ENCODE results near the gene PFDN4. TPM values are rescaled to one million over a fixed set of nuclear protein-coding genes. Genes with fewer than 3 reads are reported as not detected.
"Not testable (repeated sequence)": the region's sequence is repeated elsewhere in the genome, so short reads cannot be mapped to it uniquely, and the experiment has no call there.

PFDN4 gene
- polyA plus RNA-seq, 1 of the 3 experiments (the other 2 are of a cell fraction) = 44.0 TPM

- H3K4me3 ChIP-seq (ENCODE audit: low read depth in 2 of 2, low read length in 1 of 2); H3K4me1 ChIP-seq (ENCODE audit: control insufficient read depth in 1 of 2, insufficient read depth in 2 of 2, low read depth in 1 of 2, low read length in 1 of 2); H4K20me1 ChIP-seq (ENCODE audit: insufficient read depth); H3K9me2 ChIP-seq; H3K9ac ChIP-seq; POLR2A ChIA-PET; DNase-seq; H3K9me3 ChIP-seq; H3K36me3 ChIP-seq (replicated peaks in 1 of 2; ENCODE audit: control insufficient read depth in 1 of 2, insufficient read depth in 2 of 2, low read length in 1 of 2); H3K4me2 ChIP-seq; H3K27me3 ChIP-seq (ENCODE audit: insufficient read depth); H3K79me2 ChIP-seq (ENCODE audit: insufficient read depth); H2AFZ ChIP-seq (ENCODE audit: low read depth); H3F3A ChIP-seq (replicated peaks; ENCODE audit: insufficient read depth); H3K27ac ChIP-seq (ENCODE audit: low read depth in 2 of 2, low read length in 1 of 2): not testable (repeated sequence)
- 60% methylated on average over 4 of the region's 4 CpGs for WGBS (ENCODE audit: low lambda C conversion rate)
- CTCF ChIA-PET = interaction anchor here (1.3 kb wide), 1 partner anchor 41 kb away, joined by 3 read pairs; the partner anchor contains the start of gene PFDN4
Observed at GRCh38 chr20:54248705-54249104, 40.8 kb downstream of the PFDN4 start.

- Histone ChIP-seq H3K27me3 (ENCODE audit: insufficient read depth) (no peaks in the 10 kb centered on the region), H2AFZ (ENCODE audit: low read depth) (peak overlapping the region; percentile 64; the same call in 1 of the 2 replicates), H3K9me3 (no peaks in the 10 kb centered on the region), H3K9me2 (no peaks in the 10 kb centered on the region), H3K79me2 (ENCODE audit: insufficient read depth) (no peaks in the 10 kb centered on the region), H3K4me2 (no peak overlapping the region), H3F3A (replicated peaks; ENCODE audit: insufficient read depth) (peaks cover 28% of the 10 kb centered on the region), H3K4me3 (ENCODE audit: low read depth in 2 of 2, low read length in 1 of 2) (no peak overlapping the region), H3K4me1 (ENCODE audit: control insufficient read depth in 1 of 2, insufficient read depth in 2 of 2, low read depth in 1 of 2, low read length in 1 of 2) (peaks cover 0 to 8% of the 10 kb centered on the region in 2 experiments; a peak in 2 of 4 replicates), H4K20me1 (ENCODE audit: insufficient read depth) (no peaks in the 10 kb centered on the region), H3K36me3 (replicated peaks in 1 of 2; ENCODE audit: control insufficient read depth in 1 of 2, insufficient read depth in 2 of 2, low read length in 1 of 2) (no peaks in the 10 kb centered on the region), H3K9ac (no peak overlapping the region), H3K27ac (ENCODE audit: low read depth in 2 of 2, low read length in 1 of 2) (no peak overlapping the region)
- DNase-seq = no peak
- ChIA-PET CTCF (no interaction called here), POLR2A (no interaction called here)
- 40% methylated on average over 3 of the region's 10 CpGs for WGBS (ENCODE audit: low lambda C conversion rate)
- TF ChIP-seq GATA2 (CRISPR knock-in tag; IDR thresholded peaks at IDR 0.05) (no peak), CTCF (IDR thresholded peaks at IDR 0.05) (no peak), TCF12 (IDR thresholded peaks at IDR 0.05) (no peak), EP300 (IDR thresholded peaks at IDR 0.05; ENCODE audit: borderline replicate concordance in 1 of 2, low read depth in 1 of 2, low read length in 1 of 2) (no peak)
Observed at GRCh38 chr20:54250691-54251090, 42.8 kb downstream of the PFDN4 start.

- Histone ChIP-seq H3K4me2 (no peak overlapping the region), H3K79me2 (ENCODE audit: insufficient read depth) (no peaks in the 10 kb centered on the region), H3F3A (replicated peaks; ENCODE audit: insufficient read depth) (peaks cover 32% of the 10 kb centered on the region), H2AFZ (ENCODE audit: low read depth) (peak overlapping the region; percentile 64; the same call in 1 of the 2 replicates), H4K20me1 (ENCODE audit: insufficient read depth) (no peaks in the 10 kb centered on the region), H3K4me3 (ENCODE audit: low read depth in 2 of 2, low read length in 1 of 2) (no peak overlapping the region), H3K4me1 (ENCODE audit: control insufficient read depth in 1 of 2, insufficient read depth in 2 of 2, low read depth in 1 of 2, low read length in 1 of 2) (peaks cover 0 to 12% of the 10 kb centered on the region in 2 experiments; a peak in 2 of 4 replicates), H3K9me3 (no peaks in the 10 kb centered on the region), H3K27ac (ENCODE audit: low read depth in 2 of 2, low read length in 1 of 2) (no peak overlapping the region), H3K9me2 (no peaks in the 10 kb centered on the region), H3K27me3 (ENCODE audit: insufficient read depth) (no peaks in the 10 kb centered on the region), H3K36me3 (replicated peaks in 1 of 2; ENCODE audit: control insufficient read depth in 1 of 2, insufficient read depth in 2 of 2, low read length in 1 of 2) (no peaks in the 10 kb centered on the region), H3K9ac (no peak overlapping the region)
- 47% methylated on average over 3 of the region's 3 CpGs for WGBS (ENCODE audit: low lambda C conversion rate)
- TF ChIP-seq POLR2AphosphoS5 (IDR thresholded peaks at IDR 0.05; ENCODE audit: low read depth, low read length) (no peak), YY1 (IDR thresholded peaks at IDR 0.05; ENCODE audit: low read depth) (no peak), MEF2A (IDR thresholded peaks at IDR 0.05; ENCODE audit: borderline replicate concordance, low read depth) (no peak), RAD21 (IDR thresholded peaks at IDR 0.05; ENCODE audit: low read length) (no peak), TEAD4 (IDR thresholded peaks at IDR 0.05; ENCODE audit: borderline replicate concordance, insufficient read depth) (no peak)
- POLR2A ChIA-PET = no interaction called here
- no peak for DNase-seq
- CTCF ChIA-PET = interaction anchor here (0.7 kb wide), 1 partner anchor 1937 kb away, joined by 3 read pairs; no protein-coding TSS in a partner anchor
Observed at GRCh38 chr20:54251096-54251495, 43.2 kb downstream of the PFDN4 start.
